Jurkat, Clone E6-1 (cell line): ENCODE results near the gene SDK2.

Source experiments
- DNase-seq: peaks from one replicate; pipeline ENCODE4 v3.0.0-alpha.2; 2011; ENCODE audit warnings: low read depth, low spot score
- H3K4me3 ChIP-seq: 2 replicates; pipeline ENCODE4 v1.5.1; 2011; ENCODE audit warnings: mild to moderate bottlenecking, low read length, control low read depth, moderate library complexity

The SDK2 gene

DNA sequence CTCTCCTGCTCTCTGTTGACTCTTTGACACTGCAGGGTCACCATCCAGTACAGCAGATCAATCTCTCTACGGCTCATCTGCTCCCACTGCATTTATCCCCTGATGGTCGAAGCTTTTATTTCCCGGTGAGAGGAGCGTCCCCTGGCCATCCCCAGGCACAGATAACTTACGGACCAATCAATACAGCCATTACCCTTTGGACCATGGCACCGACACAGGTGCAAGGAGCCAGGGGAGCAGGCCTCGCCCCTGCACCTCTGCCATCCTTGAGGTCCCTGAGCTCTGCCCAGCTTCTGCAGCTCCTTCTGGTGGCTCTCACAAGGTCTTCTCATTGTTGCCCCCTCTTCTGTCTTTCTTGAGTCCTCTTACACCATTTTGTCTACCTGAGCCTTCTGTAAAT lies 115.6 kb downstream of the SDK2 start:
- no peak for DNase-seq
- no peak overlapping the region for H3K4me3 ChIP-seq

DNA sequence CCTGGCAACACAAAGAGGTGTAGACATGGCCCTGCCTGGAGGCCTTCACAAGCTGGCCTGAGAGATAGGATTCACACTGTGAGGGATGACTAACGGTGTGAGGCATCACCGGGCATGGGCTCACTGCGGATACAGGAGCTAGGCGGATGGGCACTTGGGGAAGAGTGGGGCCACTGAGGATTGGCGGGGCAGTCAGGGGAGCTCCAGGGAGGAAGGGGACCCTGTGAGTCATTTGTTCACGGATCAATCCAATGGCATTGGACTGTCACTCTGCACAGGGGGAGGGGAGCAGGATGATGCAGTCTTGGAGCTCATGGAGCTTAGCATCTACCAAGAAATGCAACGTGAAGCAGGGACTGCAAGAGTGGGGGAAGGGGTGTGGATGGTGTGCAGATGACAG lies 117.3 kb downstream of the SDK2 start:
- no peak for DNase-seq
- H3K4me3 ChIP-seq, result no peak overlapping the region

DNA sequence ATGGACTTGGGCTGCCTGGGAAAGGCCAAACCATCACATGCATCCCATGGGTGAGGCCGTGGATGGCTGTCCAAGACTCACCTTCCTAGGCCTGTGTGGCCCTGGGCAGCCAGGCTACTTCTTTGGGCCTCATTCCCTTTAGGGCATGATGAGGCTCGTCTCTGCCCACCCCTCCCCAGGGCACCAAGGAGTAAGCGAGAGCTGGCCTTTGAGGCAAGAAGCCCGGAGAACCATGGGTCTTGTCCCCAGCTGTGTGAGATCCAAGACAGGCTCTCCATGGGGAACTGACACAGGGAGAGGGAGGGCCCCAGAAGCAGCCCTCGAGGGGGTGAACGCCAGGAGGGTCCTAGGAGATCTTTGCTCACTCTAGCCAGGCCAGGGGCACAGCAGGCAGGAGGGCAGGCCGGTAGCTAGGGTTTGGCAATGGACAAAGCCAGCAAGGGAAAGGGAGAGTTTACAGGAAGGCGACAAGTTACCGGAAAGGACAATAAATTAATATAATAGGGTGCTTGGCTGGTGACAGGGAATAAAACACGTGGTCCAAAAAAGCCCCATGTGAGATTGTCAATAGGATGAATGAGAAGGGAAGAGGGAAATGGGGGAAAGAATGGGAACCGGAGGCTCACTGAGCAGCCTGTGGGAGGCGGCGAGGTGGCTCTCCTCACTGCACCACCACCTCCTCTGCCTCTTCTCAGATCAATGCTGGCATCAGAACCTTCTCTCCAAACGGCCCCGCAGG lies 119.1 kb downstream of the SDK2 start:
- DNase-seq, result no peak
- no peak overlapping the region for H3K4me3 ChIP-seq

DNA sequence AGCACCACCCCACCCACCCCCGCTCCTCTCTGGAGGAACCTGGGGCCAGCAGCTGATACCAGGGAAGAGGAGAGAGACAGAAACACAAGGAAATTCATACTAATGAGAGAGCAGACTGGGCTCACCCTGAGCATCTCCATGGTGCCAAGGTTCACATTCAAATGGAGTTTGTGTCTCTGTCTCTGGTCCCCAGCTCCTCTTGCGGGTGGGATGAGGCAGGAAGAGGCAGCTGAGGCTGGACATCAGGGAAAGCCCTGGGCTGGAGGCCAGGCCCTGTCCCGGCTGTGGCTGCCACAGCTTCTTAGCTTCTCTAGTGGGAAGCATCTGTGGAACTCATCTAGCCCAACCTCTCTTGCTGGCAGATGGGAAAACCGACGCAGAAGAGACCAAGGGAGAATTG lies 121.5 kb downstream of the SDK2 start:
- no peak overlapping the region for H3K4me3 ChIP-seq
- no peak for DNase-seq

DNA sequence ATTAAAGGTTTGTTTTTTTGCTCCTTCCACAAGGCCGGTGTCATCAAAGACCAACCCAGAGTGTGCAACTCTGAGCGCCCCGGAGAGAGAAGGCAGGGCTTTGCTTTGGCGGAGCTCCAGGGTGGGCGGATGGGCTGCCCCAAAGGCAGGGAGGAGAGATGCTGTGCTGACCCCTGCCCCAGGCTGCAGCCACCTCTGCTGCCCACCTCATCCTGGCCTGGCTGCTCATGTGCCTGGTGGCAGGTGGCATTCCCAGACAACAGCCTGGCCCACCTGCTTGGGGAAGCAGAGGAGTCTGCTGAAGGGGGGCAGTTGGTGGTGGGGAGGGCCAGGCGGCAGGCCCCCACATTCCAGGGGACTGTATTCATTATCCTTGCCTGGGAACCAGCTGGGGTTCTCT lies 122.1 kb downstream of the SDK2 start:
- DNase-seq, result no peak
- H3K4me3 ChIP-seq, result no peak overlapping the region

DNA sequence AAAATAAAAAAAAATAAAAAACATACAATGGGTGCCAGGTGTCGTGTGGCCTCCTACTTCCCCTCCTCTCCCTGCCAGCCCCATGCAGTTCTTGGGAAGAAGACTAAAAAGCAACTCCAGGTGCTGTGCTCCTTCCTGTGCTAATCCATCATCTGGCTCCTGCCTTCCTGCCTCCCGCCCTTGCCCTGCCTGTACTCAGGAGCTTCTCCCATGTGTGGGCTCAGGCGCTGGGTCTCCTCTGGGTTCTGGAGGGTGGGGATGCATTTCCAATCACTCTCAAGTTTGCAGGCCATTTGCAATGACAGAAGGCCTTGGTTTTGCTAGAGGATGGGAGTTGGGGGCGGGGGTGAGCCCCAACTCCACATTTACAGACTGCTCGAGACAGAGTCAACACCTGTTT lies 122.9 kb downstream of the SDK2 start:
- no peak overlapping the region for H3K4me3 ChIP-seq
- no peak for DNase-seq

DNA sequence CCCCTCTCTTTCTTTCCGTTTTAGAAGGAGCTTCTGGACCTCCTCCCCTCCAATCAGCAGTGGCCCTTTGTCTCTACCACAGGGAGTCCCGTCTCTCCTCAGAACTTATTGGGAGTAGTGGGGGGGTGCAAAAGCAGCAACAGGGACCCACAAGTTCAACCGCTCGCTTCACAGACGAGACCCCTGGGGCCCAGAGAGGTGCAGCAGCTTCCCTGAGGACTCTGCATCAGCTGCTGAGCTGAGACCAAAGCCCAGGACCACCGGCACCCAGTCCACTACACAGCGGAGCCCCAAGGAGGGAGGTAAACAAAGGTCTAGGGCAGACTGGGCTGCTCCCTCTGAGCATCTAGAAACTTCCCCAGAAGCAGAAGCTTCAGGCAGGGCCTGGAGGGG lies 123.9 kb downstream of the SDK2 start:
- no peak overlapping the region for H3K4me3 ChIP-seq
- DNase-seq, result no peak

DNA sequence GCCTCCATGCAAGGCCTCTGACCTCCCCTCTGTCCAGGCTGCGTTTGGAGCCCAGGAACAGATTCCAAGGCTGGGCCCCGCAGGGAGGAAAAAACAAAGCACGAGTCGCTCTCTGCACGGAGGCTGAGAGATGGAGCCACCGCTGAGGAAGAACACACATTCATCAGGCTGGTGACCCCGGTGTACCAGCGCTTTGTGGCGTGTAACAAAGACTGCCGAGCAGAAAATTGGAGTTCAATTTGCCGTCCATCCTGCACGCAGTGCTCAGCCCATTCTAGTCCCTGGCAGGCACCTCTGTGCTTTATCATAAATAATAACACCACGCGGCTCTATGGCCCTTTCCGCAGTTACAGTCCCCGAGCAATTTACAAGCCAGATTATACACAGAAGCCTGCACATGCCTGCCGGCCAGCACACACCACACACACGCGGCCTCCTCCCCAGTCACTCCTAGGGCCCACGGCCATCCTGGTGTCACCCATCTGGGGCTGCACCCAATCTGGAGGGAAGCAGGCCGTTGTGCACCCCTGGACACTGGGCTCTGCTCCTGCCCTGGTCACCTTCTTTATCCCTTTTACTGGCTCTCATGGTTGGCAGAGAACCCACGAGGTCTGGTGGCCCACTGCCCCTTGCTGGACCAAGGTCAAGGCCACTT lies 124.4 kb downstream of the SDK2 start:
- no peak overlapping the region for H3K4me3 ChIP-seq
- DNase-seq, result no peak

DNA sequence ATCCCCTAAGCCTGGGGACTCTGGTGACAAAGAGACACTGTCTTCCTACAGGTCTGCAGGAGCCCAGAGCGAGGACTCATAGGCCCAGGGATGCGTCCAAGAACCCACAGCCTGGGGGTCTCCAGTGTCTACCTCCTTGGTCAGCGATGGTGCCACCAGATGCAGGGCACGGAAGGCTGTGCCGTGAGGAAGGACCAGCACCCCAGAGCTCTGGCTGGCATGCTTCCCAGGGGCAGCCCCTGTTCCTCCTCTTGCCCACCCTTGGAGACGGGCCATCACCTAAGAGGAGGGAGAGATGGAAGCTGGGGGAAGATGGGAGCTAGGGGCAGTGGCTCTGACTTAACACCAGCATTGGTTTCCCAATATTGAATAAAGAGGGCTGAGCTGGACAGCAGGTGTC lies 125.2 kb downstream of the SDK2 start:
- H3K4me3 ChIP-seq, result no peak overlapping the region
- DNase-seq, result no peak

DNA sequence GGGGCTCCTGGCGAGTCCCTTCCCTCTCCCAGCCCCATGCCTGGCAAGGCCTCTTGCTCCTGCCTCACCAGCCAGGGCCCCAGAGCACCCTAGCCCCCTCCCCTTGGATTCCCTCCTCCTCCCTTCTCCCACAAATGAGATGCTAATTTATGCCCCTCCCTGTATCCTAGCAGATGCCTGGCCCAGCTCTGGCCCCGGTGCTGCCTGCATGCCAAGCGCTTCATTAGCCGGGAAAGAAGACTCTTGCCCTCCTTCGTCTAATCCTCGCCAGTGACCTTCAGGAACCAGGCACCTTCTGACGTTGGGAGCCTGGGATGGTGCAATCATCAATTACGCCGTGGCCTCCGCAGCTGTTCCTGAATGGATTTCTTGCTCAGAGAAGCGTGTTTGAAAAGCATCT lies 127.8 kb downstream of the SDK2 start:
- no peak for DNase-seq
- H3K4me3 ChIP-seq, result no peak overlapping the region

DNA sequence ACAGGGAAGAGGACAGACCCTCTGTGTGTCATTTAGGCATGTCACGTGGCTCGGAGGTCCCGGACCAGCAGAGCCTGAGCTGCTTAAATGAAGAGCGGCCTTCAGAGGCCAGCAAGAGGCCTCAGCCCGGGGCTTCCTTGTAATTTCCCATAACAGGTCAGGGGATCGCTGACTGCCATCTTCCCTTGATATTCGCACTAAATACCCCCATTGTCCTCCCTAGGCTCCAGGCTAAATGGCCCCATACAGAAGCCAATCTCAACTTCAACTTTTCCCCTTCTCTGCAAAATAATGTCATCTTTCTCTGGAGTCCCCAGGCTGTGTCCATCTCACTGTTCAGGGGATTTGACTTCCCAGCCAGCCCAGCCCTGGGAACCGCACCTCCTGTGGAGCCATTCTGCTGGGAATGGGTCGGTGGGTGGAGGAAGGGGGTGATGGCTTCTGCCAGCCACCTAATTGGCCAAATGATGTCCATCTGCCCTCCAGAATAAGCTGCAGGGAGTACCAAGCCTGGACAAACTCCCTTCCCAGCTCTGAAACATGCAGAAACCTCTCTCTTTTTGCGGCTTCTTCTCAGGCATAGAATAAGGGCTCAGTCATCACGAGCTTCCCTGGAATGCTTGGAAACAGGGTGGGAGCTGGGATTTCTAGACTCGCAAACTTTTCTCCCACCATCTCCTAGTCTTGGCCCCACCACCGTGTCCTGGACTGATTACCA lies 129.9 kb downstream of the SDK2 start:
- no peak overlapping the region for H3K4me3 ChIP-seq
- no peak for DNase-seq

DNA sequence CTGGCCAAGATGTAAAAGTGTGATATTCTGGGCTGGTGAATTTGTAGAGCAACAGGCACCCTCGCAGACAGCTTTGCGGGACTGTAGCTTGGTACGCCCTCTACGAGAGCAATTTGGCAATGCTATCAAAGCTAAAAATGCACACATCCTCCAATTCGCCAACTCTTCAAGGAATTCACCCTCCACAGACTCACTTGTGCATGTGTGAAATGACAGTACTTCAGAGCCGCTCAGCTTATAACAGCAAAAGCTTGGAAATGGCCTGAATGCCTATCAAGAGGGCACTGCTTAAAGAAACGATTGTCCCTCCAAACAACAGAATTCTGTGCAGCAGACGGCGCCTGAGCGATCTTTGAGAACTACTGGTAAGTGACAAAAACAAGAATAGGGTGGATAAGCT lies 130.8 kb downstream of the SDK2 start:
- H3K4me3 ChIP-seq, result no peak overlapping the region
- no peak for DNase-seq

DNA sequence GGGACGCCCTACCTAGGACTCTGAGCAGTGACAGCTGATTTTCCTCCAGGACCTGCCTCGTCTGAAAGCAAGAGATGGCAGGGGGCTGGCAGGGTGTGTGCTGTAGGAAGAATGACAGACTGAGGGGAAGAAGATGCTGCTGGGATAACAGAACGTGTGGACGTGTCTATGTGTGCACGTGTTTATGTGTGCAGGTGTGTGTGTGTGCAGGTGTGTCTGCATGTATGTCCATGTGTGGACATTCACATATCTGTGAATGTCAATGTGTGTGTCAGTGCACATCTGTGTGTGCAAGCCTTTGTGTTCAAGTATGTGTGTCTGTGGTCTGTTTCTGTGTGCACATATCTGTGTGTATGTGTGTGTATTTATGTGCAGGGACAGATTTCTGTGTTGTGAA lies 132.5 kb downstream of the SDK2 start:
- H3K4me3 ChIP-seq, result no peak overlapping the region
- DNase-seq, result no peak

DNA sequence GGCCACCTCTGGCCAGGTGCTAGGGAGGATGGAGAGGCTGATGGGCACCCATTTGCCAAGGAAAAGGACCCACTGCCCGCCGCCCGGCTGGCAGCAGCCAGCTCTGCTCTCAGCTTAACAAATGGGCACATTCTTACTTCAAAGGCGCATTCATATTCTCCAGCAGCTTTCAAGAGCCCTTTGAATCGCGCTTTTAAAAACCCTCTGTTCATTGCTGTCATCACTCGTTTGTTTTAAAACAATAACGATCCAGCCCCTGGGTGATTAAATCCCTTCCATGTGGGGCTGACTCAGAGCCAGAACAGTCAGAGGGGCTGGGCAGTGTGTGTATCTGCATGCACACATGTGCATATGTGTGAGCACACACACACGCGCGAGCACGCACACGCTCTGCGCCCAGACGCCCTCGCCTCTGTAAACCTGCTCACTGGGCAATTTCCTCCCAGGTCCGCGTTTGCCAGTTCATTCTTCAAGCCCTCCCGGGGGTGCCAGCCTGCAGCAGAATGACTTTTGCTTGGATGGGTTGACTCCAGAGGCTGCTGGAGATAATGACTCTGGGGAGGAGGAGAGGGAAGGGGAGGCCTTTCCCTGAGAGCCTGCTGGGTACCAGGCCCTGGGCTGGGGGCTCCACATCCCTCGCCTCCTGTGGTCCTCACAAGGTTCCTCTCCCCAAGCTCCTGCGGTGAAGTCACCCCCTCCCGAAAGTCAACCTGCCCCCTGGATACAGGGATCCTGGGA lies 133.1 kb downstream of the SDK2 start:
- no peak for DNase-seq
- H3K4me3 ChIP-seq, result no peak overlapping the region

DNA sequence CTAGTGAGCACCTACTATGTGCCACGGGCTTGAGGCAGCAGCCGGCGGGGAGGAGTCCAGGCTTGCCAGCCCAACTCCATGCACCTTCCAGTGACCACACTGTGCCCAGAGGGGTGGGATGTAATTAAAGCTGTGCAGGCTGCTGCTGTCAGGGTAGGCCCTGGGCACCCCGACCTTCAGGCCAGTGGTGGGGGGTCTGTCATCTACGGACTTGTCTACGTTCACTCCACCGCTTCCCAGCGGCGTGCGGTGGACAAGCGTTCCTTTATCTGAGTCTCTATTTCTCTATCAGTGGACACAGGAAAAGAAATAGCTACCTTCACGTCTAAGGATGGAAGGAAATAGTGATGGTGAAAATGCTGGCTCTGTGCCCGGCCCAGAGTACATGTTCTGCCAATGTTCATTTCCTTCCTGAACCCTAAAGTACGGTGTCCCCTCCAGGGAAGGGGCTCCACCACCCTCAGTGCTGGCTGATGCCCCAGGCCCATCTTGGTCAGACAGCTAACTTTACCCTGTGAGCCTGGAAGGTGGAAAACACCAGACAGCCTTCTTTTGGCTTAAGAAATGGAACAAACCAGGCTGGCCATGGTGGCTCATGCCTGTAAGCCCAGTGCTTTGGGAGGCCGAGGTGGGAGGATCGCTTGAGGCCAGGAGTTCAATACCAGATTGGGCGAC lies 135.2 kb downstream of the SDK2 start:
- H3K4me3 ChIP-seq, result no peak overlapping the region
- no peak for DNase-seq

DNA sequence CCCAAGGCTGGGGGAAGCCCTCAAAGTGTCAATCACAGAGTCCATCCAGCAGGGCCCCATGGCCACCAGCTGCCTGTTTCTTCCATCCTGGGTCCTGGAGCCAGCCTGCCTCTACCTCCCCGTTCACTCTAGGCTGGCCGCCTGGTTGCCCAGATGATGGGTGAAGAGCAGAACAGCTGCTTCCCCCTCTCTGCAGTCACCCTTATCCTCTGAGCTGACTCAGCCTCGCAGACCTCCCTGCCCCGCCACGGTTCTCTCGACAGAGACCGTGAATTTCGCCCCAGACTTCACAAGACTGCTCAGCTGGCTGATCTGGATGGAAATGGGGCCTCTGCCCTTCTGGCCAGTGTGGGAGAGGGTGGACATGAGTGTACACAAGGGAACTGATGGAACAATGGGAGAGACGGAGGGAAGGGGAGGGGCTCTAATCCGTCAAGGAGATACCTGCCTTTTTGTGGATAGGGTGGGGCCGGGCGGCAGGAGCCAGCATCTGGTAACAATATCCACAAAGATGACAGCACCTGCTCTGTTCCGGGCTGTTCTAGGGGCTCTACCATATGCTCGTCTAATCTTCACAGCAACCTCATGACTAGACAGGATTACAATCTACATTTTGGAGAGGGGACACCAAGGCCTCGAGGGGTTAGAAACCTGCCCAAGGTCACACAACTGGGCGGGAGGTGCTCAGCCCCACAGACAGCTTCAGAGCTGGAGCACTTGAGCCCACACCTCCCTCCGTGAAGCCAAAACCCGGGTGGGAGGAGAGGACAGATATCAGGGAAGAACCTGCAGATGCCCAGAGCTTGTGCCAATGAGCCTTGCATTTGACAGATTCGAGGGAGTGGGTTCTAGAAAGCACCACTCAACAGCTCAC lies 136.0 kb downstream of the SDK2 start:
- DNase-seq, result no peak
- no peak overlapping the region for H3K4me3 ChIP-seq

DNA sequence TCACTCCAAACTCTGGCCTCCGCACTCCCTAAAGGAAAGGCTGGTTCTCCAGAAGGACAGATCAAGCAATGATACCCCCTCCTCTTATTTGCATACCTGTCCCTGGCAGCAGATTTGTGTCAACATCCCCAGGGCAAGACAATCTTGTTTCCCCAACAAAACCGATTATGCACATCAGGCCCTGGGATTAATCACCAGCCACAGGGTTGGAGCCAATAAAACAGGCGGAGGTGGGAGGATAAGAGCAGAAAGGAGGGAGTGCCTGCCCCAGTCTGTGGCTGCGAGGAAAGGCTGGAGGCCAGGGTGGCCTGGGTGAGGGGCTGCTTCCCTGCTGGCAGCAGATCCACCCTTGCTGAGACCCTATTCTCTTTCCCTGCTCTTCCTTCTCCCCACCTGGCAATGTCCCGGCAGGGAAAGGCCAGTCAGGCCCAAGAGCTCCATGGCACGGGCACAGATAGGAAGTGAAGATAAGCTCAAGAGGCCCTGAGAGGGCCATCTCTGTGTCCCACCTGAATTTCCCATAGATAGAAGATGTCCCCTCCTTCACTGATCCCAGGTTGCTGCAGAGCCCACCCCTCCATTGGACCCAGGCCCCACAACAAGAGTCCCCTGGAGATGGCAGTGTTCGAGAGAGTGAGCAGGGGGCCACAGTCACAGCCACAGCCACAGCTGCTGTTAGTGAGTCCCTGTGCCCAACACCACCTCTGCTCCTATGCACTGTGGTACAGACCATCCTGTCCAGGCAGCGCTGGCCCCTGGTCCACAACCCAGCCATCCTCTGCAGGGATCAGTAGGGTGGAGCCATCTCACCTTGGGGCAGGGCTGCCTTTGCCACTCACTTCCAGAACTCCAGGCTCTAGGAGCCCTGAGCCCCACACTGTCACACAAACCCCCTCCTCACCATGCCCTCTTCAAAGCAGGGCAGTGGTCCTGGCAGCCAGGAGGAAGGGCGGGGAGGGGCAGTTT lies 137.5 kb downstream of the SDK2 start:
- no peak overlapping the region for H3K4me3 ChIP-seq
- no peak for DNase-seq
